DOHH2 (cell line): ENCODE results near the gene MYH11.

ENCODE experiments used
- EZH2phosphoT487 ChIP-seq: fragments of 200-600 bp; sonication (generic); IDR thresholded peaks from 2 replicates; pipeline ENCODE4 v1.6.1; 2017; ENCODE audit warnings: borderline replicate concordance, mild to moderate bottlenecking, antibody characterized with exemption, low read length, moderate library complexity, mixed read lengths
- TF ChIP-seq, protein P1 (sequence below): fragments of 200-600 bp; sonication (generic); IDR thresholded peaks from one replicate; pipeline ENCODE4 v1.5.1; 2014; ENCODE audit warnings: antibody characterized with exemption, mild to moderate bottlenecking, low read depth, low read length; ENCODE audit not compliant: poor library complexity, severe bottlenecking

- TF ChIP-seq, protein P1, sequence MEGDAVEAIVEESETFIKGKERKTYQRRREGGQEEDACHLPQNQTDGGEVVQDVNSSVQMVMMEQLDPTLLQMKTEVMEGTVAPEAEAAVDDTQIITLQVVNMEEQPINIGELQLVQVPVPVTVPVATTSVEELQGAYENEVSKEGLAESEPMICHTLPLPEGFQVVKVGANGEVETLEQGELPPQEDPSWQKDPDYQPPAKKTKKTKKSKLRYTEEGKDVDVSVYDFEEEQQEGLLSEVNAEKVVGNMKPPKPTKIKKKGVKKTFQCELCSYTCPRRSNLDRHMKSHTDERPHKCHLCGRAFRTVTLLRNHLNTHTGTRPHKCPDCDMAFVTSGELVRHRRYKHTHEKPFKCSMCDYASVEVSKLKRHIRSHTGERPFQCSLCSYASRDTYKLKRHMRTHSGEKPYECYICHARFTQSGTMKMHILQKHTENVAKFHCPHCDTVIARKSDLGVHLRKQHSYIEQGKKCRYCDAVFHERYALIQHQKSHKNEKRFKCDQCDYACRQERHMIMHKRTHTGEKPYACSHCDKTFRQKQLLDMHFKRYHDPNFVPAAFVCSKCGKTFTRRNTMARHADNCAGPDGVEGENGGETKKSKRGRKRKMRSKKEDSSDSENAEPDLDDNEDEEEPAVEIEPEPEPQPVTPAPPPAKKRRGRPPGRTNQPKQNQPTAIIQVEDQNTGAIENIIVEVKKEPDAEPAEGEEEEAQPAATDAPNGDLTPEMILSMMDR = no peak
- TF ChIP-seq EZH2phosphoT487 = no peak
These were observed 49.6 kb upstream of the MYH11 start for GRCh38 chr16:15906439-15906838.
